Thyroid gland (tissue), 4 donors: ENCODE measurements around the gene TARBP2. TPM values are rescaled to one million over a fixed set of nuclear protein-coding genes. Genes with fewer than 3 reads are reported as not detected.

ENCODE experiments used
- DNase-seq, 2 donors: peaks; one replicate each; pipeline ENCODE4 v3.0.0-alpha.2; 2019
- H3K27ac ChIP-seq, 3 donors: fragments of 200-600 bp; sonication (generic); 1 replicate in 2 of 3; 2 replicates in 1 of 3; pipeline ENCODE4 v1.5.1; 2016 to 2019; ENCODE audit warnings: mild to moderate bottlenecking in 1 of 3, moderate library complexity in 1 of 3
- H3K27me3 ChIP-seq: fragments of 200-600 bp; sonication (generic); one replicate; pipeline ENCODE4 v1.5.1; 2019
- H3K36me3 ChIP-seq, 2 donors: fragments of 200-600 bp; sonication (generic); one replicate each; pipeline ENCODE4 v1.5.1; 2016 to 2019
- H3K4me1 ChIP-seq, 2 donors: fragments of 200-600 bp; sonication (generic); one replicate each; pipeline ENCODE4 v1.5.1; 2017 to 2019
- H3K4me3 ChIP-seq, 3 donors: fragments of 200-600 bp; sonication (generic); replicated peaks in 1 of 3; 1 replicate in 2 of 3; 2 replicates in 1 of 3; pipeline ENCODE4 v1.5.1; 2016; ENCODE audit warnings: mild to moderate bottlenecking in 1 of 3
- H3K9me3 ChIP-seq: fragments of 200-600 bp; sonication (generic); one replicate; pipeline ENCODE4 v1.5.1; 2017
- CTCF ChIP-seq, 6 experiments: fragments of 200-600 bp in 3 of 6; fragments of 450-650 bp in 3 of 6; sonication (generic) in 3 of 6; IDR thresholded peaks; one replicate each; pipeline ENCODE4 v1.5.1; 2016 to 2019; ENCODE audit warnings: antibody characterized with exemption in 6 of 6, mild to moderate bottlenecking in 2 of 6, inconsistent platforms in 1 of 6, moderate library complexity in 1 of 6
- POLR2A ChIP-seq, 2 donors: fragments of 450-650 bp; IDR thresholded peaks; one replicate each; pipeline ENCODE4 v1.6.1; 2017; ENCODE audit warnings: antibody characterized with exemption in 2 of 2, mild to moderate bottlenecking in 2 of 2, moderate library complexity in 1 of 2
- WGBS, 2 donors: methylation state at CpG; one replicate each; pipeline ENCODE4 v1.1.5; 2017; 5-methylcytosine and 5-hydroxymethylcytosine counted together
- intact Hi-C: fragments of 100-400 bp; cut with DNase I; formaldehyde crosslinking; loops from one replicate; pipeline ENCODE4 v1.15.1; 2023
- total RNA-seq, 4 donors: library from RNA; depleted of rRNA; stranded (reverse); fragments of >200 nt; gene quantifications; one replicate each; pipeline ENCODE4 v1.2.3, GENCODE V29; 2016

Gene TARBP2
- total RNA-seq, 4 donors from 2014 or later = 31.2 to 44.8 (median 34.7) TPM

- Histone ChIP-seq H3K36me3 (peaks cover 12 to 23% of the 10 kb centered on the region in 2 donors), H3K27me3 (no peaks in the 10 kb centered on the region), H3K4me3 (no peak within 1 kb of the TSS), H3K4me1 (peaks cover 3 to 19% of the 10 kb centered on the region in 2 donors), H3K27ac (no peak within 1 kb of the TSS), H3K9me3 (no peaks in the 10 kb centered on the region)
- intact Hi-C loops = loop anchor here (5.0 to 10.0 kb wide), 2 partner anchors 50 to 182 kb away; partner anchors contain the start of gene AAAS
- 88 to 93% methylated on average over 8 to 9 of the region's 9 CpGs for WGBS, 2 donors
- DNase-seq = no peak
- TF ChIP-seq CTCF (IDR thresholded peaks at IDR 0.05) (no peak), POLR2A (IDR thresholded peaks at IDR 0.05) (no peak)
Measured at GRCh38 chr12:53506881-53507602, 6.0 kb downstream of the TARBP2 start, which contains the start of gene NPFF. Gene NPFF, minus strand, starts transcription at chr12:53507484. Its CDS starts 10 bp downstream, at chr12:53507474.

GRCh38 chr12:53507603-53507885, 6.5 kb downstream of the TARBP2 start:
- Histone ChIP-seq H3K4me1 (peaks cover 0 to 14% of the 10 kb centered on the region in 2 donors), H3K36me3 (peaks cover 12 to 27% of the 10 kb centered on the region in 2 donors), H3K27me3 (no peaks in the 10 kb centered on the region), H3K27ac (no peak overlapping the region), H3K9me3 (no peaks in the 10 kb centered on the region), H3K4me3 (no peak overlapping the region)
- intact Hi-C loops = loop anchor here (5.0 to 10.0 kb wide), 2 partner anchors 50 to 183 kb away; partner anchors contain the start of gene AAAS
- no peak for DNase-seq
- TF ChIP-seq CTCF (IDR thresholded peaks at IDR 0.05) (no peak), POLR2A (IDR thresholded peaks at IDR 0.05) (no peak)
- WGBS, 2 donors = 80 to 90% methylated on average over 4 of the region's 4 CpGs

GRCh38 chr12:53508534-53509170, 7.6 kb downstream of the TARBP2 start:
- intact Hi-C loops = loop anchor here (5.0 to 10.0 kb wide), 2 partner anchors 51 to 184 kb away; partner anchors contain the start of gene AAAS
- Histone ChIP-seq H3K4me1 (peaks cover 5 to 16% of the 10 kb centered on the region in 2 donors), H3K27ac (no peak overlapping the region), H3K4me3 (no peak overlapping the region), H3K27me3 (no peaks in the 10 kb centered on the region), H3K9me3 (no peaks in the 10 kb centered on the region), H3K36me3 (peaks cover 12 to 27% of the 10 kb centered on the region in 2 donors)
- TF ChIP-seq POLR2A (IDR thresholded peaks at IDR 0.05) (no peak), CTCF (IDR thresholded peaks at IDR 0.05) (peak; percentile 63 to 91 (median 90))
- WGBS, 2 donors = 32 to 37% methylated on average over 7 of the region's 7 CpGs
- peak; percentile 82 to 86 for DNase-seq

- Histone ChIP-seq H3K4me1 (peaks cover 22 to 33% of the 10 kb centered on the region in 2 donors), H3K9me3 (no peaks in the 10 kb centered on the region), H3K27ac (no peak overlapping the region), H3K36me3 (peaks cover 12 to 27% of the 10 kb centered on the region in 2 donors), H3K27me3 (no peaks in the 10 kb centered on the region), H3K4me3 (no peak overlapping the region)
- intact Hi-C loops = no loop called here
- no peak for DNase-seq
- 88 to 90% methylated on average over 9 of the region's 9 CpGs for WGBS, 2 donors
- no peak for TF ChIP-seq POLR2A (IDR thresholded peaks at IDR 0.05)
- no peak for TF ChIP-seq CTCF (IDR thresholded peaks at IDR 0.05)
Measured at GRCh38 chr12:53510181-53510812, 9.2 kb downstream of the TARBP2 start.
